WI38 (cell line): ENCODE results near the gene ZC3H12A.

ENCODE experiments used
- H3K4me3 ChIP-seq: 2 replicates; pipeline ENCODE4 v1.5.1; 2011; ENCODE audit warnings: low read depth, mild to moderate bottlenecking, control low read depth, low read length
- TF ChIP-seq, protein P1 (sequence below): IDR thresholded peaks from 2 replicates; pipeline ENCODE4 v1.5.1; 2012; ENCODE audit warnings: low read depth, mild to moderate bottlenecking, control low read depth, low read length

ZC3H12A gene

GRCh38 chr1:37474046-37474696, at the start of gene ZC3H12A:
Gene ZC3H12A (plus strand): TSS chr1:37474580. CDS start chr1:37475497, 917 bp downstream.
- H3K4me3 ChIP-seq = peak within 1 kb of the TSS; percentile 82
- TF ChIP-seq, protein P1, sequence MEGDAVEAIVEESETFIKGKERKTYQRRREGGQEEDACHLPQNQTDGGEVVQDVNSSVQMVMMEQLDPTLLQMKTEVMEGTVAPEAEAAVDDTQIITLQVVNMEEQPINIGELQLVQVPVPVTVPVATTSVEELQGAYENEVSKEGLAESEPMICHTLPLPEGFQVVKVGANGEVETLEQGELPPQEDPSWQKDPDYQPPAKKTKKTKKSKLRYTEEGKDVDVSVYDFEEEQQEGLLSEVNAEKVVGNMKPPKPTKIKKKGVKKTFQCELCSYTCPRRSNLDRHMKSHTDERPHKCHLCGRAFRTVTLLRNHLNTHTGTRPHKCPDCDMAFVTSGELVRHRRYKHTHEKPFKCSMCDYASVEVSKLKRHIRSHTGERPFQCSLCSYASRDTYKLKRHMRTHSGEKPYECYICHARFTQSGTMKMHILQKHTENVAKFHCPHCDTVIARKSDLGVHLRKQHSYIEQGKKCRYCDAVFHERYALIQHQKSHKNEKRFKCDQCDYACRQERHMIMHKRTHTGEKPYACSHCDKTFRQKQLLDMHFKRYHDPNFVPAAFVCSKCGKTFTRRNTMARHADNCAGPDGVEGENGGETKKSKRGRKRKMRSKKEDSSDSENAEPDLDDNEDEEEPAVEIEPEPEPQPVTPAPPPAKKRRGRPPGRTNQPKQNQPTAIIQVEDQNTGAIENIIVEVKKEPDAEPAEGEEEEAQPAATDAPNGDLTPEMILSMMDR = no peak

DNA sequence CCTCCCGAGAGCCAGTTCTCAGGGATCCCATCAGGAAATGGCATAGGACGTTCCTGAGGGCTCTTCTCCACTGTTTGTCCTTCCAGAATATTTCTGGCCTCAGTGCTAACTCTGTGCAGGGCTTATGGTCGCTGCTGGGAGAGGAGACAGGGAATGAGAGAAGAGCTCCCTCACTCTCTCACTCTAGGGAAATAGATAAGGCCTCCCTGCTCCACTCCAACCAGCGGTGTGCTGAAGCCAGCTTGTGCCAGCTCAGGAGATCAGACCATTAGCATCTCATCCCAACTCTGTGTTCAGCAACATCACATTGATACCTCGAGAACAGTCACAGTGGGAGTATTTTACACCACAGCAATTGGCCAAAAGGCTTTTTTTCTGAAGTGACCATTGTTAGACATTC, 49.2 kb upstream of the ZC3H12A start:
- TF ChIP-seq, protein P1 = no peak
- H3K4me3 ChIP-seq = no peak overlapping the region

DNA sequence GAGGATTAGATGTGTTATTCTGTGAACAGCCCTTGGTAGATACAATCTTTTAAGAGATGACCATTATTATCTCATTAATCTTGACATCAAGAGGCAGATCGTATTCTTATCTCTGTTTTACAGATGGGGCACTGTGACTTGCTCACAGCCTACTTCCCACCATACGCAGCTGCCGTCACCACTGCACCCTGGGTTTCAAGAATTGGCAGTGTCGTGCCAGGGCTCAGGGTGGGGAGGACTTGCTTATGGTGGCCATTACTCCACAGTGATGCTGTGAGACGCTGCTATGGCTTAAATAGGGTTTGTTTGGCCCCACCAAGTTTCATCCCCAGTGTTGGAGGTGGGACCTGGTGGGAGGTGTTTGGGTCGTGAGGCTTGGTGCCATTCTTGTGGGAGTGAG, 45.4 kb upstream of the ZC3H12A start:
- TF ChIP-seq, protein P1 = no peak
- H3K4me3 ChIP-seq = no peak overlapping the region

GRCh38 chr1:37430103-37430985, 44.0 kb upstream of the ZC3H12A start:
- TF ChIP-seq, protein P1 = no peak
- H3K4me3 ChIP-seq = no peak overlapping the region

DNA sequence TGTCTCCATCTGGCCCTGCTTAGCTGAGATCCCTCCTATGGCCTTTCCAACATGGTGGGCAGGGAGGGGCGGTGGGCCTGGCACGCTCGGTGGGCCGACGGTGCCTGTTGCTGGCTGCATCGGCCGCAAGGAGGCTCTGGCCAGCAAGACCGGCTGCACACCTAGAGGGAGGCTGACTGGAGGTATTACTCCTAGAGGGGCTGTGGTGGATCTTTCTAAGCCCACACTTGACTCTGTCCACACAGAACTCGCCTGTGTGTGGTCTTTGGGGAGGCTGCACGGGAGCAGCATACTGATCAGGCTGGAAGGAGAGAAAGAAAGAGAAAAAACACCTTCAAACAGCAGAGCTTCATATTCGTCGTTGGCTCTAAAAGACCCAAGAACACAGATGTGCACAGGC, 41.7 kb upstream of the ZC3H12A start:
- no peak overlapping the region for H3K4me3 ChIP-seq
- TF ChIP-seq, protein P1 = no peak

- H3K4me3 ChIP-seq = no peak overlapping the region
- TF ChIP-seq, protein P1 = no peak
Observed at GRCh38 chr1:37433171-37433570, 41.2 kb upstream of the ZC3H12A start.
